ELR (cell line): ENCODE results near the gene TDRD9.
"Not testable (repeated sequence)": the region's sequence is repeated elsewhere in the genome, so short reads cannot be mapped to it uniquely, and the experiment has no call there.

Experiments
- DNase-seq: peaks from one replicate; pipeline ENCODE4 v3.0.0-alpha.2; 2015; ENCODE audit warnings: low read depth

The TDRD9 gene

GRCh38 chr14:103892247-103892646 is 36.0 kb upstream of the TDRD9 start:
- no peak for DNase-seq

- no peak for DNase-seq
These were observed 34.1 kb upstream of the TDRD9 start for GRCh38 chr14:103894034-103894722.

DNA sequence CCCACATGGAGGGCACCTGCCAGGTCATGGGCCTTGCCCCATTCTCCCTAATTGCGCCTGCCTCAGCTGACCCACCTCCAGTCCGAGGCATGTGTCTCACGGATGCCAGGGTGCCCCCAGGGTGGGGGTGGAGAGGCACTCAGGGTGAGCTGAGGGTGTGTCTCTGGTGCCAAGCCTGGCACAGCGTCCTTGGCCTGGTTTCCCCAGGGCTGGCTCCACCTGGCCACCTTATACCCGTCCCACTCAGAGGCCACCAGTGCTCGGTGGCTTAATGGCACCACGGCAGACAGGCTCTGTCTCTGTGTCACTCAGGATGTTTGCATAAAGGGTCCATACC is 33.6 kb upstream of the TDRD9 start:
- no peak for DNase-seq

DNA sequence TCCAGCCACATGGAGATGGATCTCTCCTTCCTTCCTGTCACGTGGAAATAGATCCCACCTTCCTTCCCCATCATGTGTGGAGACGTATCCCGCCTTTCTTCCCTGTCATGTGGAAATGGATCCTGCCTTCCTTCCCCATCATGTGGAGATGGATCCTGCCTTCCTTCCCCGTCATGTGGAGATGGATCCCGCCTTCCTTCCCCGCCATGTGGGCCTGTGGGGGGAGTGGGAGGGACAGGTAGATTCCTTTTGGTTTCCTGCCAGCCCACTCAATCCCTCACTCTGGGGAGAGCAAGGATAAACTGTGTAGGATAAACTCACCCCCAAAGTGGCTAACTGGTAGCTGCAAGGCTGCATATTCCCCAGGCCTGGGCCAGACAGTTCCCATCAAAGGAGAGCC is 31.7 kb upstream of the TDRD9 start:
- no peak for DNase-seq

DNA sequence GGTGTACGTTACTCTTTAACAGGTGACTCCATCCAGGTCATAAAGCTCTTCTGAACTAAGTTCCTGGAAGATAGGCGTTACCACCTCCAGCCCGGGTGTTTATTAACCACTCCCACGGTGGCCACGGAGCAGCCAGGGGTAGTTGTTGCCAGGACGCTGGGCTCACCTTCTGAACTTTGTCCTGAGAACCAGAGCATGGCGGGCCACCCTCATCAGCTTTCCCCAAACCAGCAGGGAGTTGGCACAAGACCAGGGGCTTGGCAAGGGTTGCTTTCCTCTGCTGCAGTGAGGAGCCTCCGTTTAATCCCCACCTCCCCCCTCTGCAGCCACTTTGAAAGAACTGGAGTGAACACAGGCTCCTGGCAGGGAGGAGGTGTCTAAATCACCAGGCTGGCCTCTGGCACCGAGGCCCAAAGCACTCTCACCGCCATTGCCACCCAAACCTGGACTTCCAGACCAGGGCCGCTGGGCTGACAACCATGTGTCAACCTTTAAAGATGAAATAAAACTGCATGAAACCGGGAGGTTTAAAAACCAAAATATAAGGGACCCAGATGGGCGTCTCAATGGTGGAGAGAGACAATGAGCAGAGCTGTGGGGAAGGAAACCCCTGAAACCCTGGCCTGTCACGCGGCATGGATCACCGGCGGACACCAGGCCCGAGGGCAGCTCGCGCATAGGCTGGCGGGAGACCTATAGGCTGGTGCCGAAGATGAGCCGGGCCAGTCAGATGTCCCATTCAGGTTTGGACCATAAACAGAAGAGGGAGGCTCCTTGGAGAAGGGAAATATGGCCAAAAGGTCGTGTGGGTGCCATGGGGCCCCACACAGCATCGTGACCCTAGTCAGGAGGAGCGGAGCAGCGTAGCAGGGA is 30.9 kb upstream of the TDRD9 start:
- no peak for DNase-seq

DNA sequence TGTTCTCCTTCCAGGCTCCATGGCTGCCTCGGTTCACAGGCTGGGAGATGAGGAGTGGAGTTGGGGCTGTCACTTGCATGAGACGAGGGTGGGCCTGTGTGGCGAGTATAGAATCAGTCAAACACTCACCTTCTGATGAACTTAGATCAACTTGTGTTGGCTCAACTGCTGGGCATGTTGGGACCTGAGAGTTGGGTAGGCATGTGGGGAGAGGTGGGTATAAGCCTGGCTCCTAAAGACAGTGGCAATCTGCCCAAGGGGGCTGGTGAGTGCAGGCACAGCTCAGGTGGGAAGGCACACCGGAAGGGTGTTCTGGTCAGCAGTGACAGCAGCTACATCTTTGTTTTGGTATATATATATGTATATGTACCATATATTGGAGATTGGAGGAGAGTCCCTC is 30.1 kb upstream of the TDRD9 start:
- no peak for DNase-seq

GRCh38 chr14:103898711-103899110 is 29.5 kb upstream of the TDRD9 start:
- DNase-seq, result no peak

DNA sequence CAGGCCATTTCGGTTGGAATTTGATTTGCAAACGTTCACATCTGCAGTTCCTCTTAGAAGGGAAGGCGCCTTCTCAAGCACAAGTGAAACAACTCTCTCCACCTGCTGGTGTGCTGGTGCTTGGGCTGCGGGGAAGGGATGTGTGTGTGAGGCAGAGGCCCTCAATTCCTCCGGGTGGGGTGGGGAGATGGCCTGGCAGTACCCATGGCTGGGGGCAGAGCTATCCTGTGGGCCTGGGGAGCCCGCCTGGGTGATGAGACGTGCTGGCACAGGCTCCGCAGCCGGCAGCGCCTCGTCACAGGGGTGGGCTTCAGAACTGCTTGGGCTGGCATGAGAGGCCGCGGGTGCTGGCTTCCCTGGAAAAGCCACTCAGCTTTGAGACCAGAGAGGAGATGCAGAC is 28.9 kb upstream of the TDRD9 start:
- no peak for DNase-seq

DNA sequence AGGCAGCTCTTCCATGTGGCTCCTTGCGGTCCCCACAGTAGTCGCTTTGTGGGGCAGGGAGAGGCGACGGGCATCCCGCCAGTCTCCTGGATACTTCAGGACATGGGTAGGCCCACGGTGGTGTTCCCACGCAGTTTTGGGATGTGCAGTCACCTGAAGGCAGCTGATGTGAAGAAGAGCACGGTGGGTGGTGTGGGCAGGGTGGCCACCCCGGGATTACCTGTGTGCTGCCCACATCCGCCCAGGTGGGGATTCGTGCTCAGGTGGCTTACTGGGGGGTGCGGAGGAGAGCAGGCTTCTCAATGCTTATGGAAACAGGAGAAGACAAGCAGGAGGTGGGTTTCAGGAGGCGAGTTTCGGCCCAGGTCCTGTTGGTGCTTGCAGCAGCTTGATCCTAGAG is 28.4 kb upstream of the TDRD9 start:
- DNase-seq, result no peak

DNA sequence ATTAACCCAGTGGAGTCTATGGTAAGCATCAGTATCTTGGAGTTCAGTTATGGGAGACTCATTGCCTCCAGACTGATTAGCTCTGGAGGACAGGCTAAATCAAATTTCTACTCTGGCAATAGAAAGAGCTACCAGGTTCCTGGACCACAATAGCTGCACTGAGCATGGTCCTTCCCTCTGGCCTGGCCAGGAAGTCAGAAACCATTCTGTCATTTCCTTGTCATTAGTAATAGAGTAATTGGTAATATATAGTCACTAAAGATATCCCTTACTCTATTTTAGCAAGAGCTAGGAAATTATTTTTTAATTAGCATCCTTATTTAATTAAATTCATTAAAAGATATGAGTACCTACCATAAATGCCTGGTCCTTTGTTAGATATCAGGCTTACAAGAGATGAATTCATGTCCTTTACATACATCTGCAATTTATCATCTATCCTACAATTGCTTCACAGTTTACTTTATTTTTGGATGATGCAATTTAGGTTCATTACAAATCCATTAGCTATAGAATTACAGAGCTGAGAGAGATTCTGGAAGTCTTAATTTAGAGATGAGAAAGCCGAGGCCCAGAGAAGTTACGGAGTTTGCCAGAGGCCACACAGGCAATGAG is 23.7 kb upstream of the TDRD9 start:
- no peak for DNase-seq

GRCh38 chr14:103905842-103906456 is 22.3 kb upstream of the TDRD9 start:
- peak; percentile 37 for DNase-seq

- DNase-seq, result no peak
These were observed 19.7 kb upstream of the TDRD9 start for GRCh38 chr14:103908580-103908979.

DNA sequence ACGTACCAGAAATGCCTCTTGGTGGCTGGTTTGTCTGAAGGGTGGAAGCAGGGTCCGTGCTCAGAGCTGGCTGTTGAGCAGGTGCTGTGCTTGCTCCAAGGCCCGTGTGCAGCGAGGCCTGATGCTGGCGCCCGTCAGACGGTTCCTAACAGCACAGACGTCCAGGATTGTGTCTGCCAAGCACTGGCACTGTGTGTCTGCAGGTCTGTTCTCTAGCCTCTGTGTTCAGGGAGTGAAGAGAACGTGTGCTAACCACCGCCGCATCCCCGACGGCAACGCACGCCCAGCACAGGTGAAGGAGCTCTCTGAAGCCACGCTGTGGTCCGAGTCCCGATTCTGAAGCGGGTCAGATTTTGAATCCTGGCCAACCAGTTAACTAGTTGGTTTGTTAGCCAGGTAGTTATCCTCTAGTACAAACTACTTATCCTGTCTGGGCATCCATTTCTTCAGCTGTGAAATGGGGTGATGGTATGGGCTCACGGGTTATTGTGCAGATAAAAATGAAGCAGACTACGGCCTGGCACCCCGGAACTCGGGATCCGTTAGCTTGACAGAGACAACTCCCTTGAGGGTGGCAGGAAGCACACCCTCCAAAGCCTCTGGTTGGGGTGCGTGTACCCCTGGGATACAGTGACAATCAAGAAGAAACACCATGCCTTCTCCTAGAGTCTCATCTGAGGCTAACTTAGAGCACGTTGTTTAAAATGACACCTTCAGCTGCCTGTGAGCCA is 18.6 kb upstream of the TDRD9 start:
- no peak for DNase-seq

DNA sequence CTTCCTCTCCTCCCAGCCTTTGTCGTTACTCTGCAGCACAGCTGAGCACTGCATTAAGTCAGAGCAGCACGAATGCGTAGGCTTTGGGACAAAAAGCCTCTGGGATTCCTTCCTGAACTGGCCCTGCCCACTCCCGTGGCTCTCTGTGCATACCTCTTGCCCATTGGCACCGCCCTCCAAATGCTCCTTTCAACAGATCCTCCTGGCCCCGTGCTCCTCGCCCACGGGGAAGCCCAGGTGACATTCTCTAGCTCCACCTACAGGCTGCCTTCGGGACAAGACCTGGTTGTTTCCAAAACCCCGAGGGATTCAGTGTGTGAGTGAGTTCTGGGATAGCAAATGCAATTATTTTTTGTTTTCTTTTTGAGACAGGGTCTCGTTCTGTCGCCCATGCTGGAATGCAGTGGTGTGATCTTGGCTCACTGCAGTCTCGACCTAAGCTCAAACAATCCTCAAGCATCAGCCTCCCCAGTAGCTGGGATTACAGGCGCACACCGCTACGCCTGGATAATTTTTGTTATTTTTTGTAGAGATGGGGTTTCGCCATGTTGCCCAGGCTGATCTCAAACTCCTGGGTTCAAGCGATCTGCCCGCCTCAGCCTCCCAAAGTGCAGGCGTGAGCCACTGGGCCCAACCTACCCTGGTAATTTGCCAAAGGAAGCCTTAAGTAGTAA is 17.9 kb upstream of the TDRD9 start:
- peak; percentile 82 for DNase-seq

- DNase-seq, result no peak
These were observed 17.3 kb upstream of the TDRD9 start for GRCh38 chr14:103910984-103911383.

- no peak for DNase-seq
These were observed 12.6 kb upstream of the TDRD9 start for GRCh38 chr14:103915616-103916015.

GRCh38 chr14:103916636-103917262 is 11.5 kb upstream of the TDRD9 start:
- DNase-seq, result no peak

GRCh38 chr14:103920981-103921854 is 7.0 kb upstream of the TDRD9 start:
- DNase-seq, result peak; percentile 90

DNA sequence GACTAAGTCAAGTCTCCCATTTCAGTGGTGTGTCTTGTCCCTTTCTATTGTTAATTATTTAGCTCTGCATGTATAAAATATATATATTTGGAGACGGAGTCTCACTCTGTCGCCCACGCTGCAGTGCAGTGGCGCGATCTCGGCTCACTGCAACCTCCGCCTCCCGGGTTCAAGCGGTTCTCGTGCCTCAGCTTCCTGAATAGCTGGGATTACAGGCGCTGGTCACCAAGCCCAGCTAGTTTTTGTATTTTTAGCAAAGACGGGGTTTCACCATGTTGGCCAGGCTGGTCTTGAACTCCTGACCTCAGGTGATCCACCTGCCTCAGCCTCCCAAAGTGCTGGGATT is 6.4 kb upstream of the TDRD9 start:
- DNase-seq, result not testable (repeated sequence)

- DNase-seq, result no peak
These were observed 4.4 kb upstream of the TDRD9 start for GRCh38 chr14:103923863-103924262.
